HG02610 (cell line): ENCODE measurements around the gene RGS21.

Source experiments
- ATAC-seq: cut with Tn5 transposase; IDR thresholded peaks from one replicate; pipeline ENCODE4 v1.9.1; 2021; ENCODE audit warnings: mild to moderate bottlenecking, moderate library complexity; ENCODE audit not compliant: unreplicated experiment

RGS21 gene

DNA sequence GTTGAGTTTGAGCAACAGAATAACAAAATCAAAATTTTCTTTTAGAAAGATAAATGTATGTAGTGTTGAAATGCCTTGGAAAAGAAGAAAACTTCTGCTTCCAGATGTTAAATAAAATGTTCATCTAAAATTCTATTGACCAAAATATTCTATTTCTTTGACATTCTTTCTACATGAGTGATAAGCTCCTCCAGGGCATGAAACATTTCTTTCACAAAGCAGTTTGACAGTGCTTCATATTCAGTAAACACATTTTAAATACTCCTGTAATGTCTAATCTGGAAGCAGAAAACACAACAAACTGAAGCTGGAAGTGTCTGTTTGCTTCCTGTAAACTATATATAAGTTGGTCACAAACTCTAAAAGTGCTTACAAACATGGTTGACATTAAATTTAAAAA, 61.5 kb downstream of the RGS21 start:
- ATAC-seq: no peak

DNA sequence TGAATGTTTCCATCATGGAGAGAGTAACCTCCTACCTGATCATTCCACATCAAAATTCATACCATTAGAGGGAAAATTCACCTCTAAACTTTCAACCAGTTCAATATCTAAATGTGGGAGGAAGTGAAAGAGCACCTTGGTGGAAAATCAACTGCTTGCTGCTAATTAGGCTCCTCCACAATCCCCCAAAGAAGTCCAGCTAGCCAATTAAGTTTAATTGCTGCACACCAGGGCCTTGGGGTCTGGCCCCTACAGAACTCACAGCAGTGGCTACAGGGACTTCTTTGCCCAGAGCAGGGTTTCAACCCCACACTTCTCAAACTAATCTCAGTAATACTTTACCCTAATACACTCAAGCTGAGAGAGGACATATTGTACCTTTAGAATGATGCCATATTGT, 62.1 kb downstream of the RGS21 start:
- no peak for ATAC-seq

DNA sequence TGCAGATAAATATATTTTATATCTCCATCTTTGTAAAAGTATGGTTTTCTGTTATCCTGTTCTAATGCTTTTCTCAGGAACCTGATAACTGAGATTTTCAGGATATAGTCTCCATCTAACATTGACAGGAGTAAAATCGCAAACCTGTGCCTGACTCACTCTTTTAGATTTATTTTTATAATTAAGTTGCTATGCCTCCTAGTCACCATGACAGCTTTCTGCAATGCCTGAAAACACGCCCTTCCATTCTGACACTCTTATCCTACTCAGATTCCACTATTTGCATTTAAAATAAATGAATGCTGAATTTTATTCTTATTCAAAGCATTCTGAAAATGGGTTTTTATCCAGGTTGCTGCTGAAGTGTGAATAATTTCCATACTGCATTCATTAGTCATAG, 62.8 kb downstream of the RGS21 start:
- ATAC-seq: no peak

DNA sequence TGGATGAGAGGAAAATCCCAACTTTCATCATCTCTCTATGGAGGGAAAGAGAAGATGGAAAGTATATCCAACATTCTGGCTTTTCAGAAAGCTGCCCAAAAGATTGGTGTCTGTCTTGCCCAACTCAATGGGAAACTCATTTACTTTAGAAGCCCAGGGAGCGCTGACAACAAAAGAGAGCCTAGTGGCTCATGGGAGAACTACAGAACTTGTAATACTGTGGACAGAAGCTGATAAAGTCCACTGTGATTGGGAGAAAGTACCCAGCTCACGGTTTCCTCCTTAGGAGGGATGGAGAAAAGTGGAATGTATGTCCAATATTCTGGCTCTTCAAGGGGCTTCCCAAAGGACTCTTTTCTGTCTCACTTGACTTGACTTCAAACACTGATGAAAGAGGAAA, 66.0 kb downstream of the RGS21 start:
- ATAC-seq: no peak

DNA sequence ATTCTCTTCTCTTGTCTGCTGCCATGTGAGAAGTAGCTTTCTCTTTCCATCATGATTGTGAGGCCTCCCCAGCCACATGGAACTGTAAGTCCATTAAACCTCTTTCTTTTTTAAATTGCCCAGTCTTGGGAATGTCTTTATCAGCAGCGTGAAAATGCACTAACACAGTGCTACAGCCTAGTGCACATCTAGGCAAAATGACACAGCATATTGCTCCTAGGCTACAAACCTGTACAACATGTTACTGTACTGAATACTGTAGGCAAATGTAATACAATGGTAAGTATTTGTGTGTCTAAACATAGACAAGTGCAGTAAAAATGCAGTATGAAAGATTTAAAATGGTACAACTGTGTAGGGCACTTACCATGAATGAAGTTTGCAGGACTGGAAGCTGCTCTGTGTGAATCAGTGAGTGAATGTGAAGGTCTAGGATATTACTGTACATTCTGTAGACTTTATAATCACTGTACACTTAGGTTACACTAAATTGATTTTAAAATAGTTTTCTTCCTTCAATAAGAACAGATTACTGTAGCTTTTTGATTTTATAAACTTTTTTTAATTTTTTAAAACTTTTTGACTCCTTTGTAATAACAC, 69.4 kb downstream of the RGS21 start:
- ATAC-seq: no peak

DNA sequence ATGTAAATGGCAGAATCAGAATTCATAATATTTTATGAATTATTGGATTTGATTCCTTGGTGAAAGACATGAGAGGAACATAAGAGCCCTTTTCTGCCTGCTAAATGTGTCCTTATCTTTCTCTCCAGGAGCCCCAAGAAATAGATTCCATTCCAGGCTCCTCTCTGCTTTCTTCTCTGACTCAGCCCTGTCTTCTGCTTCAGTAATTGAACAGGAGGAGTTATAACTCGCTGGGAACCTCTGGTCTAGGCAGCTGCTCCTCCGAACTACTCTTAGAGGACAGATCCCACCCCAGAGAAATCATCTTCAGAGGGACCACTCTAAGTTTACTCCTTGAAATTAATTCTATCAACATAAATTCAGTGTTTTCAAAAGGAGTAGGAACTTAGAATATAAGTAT, 78.4 kb downstream of the RGS21 start:
- no peak for ATAC-seq

DNA sequence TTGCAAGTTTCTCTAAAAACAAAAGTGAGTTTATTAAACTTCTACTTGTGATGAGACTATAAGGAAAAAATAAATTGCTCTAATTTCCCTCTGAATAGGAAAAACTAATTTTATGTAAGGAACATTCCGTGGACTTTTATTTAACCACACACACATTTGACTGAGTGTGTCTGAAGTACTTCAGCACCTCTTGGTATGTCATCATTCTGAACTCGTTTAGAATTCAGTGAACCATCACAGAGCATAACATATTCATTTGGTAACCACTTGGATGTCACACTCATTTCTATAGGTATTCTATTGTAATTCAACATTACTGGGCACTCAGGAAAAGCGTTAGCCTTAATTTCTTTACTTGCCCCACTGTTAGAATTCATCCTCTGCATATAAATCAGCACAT, 79.1 kb downstream of the RGS21 start:
- ATAC-seq: no peak

DNA sequence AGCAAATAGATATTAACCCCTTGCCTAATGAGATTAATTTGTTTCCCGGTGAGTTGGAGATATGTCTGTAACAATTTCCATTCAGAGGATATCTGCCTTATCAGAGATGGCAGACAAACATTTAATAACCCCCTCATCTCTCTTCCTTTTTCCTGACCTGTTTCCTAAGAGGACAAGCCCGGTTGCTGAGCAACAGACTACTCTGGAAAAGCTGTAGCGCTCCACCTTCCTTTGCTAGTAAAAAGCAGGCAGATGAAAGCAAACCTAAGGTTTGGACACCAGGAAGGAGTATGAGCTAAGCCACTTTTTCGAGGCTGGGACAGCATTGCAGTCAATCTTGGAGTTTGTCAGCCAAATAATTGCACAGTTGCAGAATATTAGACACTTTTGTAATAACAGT, 82.4 kb downstream of the RGS21 start:
- no peak for ATAC-seq

DNA sequence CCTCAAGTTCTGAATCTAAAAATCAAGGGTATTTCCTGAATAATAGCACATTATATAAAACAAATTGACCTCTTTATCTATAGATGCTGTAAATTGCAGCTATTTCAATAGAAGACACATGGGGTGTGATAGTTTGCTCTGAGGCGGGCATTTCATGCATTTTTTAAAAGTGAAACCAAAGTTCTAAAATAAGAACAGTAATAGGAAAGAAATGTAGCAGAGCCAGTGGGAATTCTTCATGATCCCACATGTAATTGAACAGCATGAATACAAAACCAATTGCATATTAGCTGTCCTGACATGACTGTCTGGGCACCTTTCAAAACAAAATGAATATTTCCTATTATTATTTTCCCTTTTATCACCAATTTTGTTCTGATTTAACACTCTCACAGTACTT, 85.0 kb downstream of the RGS21 start:
- ATAC-seq: no peak

DNA sequence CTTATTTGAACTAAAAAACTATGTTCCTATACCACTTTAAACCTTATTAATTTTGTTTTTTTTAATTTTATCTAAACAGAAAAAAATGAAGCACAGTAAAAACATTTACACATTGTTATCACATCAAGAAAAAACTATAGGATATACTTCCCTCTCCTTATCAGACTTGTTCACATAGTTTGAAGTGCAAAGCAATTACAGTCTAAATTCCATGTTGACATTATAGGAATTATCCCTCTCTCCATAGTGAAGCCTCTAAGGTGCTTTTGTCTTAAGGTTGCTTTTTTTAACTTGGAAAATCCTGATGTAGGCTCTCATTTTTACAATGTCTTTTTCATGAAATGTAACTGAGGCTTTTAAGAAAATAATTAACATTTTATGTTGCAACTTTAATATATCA, 85.8 kb downstream of the RGS21 start:
- ATAC-seq: no peak

DNA sequence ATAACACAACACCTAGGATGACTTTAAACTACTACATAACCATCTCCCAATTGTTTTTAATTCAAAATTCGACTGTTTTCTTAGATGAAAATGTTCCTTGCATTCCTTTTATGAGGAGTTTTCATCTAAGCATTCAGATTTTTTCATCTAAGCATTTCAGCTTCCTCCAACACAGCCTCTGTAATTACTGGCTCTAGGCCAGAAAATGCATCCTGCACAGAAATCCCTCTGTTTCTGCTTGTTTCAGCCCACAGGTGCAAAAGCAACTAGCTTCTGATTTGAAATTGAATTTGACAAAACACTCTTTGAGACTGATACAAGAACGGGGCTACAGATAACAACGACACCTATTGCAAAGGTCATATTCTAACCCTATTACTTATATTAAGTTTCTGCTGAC, 90.4 kb downstream of the RGS21 start:
- ATAC-seq: no peak
